NCI-H1048 (cell line): Measurements from ENCODE around the gene FIGN.

Experiments
- DNase-seq: peaks from one replicate; lab custom pipeline; 2025; lab: John Stamatoyannopoulos, UW

The FIGN gene

GRCh38 chr2:163737190-163737439, 1.3 kb upstream of the FIGN start:
- DNase-seq, result no peak

- DNase-seq, result no peak
These were observed 803 bp upstream of the FIGN start for GRCh38 chr2:163736433-163737189.

DNA sequence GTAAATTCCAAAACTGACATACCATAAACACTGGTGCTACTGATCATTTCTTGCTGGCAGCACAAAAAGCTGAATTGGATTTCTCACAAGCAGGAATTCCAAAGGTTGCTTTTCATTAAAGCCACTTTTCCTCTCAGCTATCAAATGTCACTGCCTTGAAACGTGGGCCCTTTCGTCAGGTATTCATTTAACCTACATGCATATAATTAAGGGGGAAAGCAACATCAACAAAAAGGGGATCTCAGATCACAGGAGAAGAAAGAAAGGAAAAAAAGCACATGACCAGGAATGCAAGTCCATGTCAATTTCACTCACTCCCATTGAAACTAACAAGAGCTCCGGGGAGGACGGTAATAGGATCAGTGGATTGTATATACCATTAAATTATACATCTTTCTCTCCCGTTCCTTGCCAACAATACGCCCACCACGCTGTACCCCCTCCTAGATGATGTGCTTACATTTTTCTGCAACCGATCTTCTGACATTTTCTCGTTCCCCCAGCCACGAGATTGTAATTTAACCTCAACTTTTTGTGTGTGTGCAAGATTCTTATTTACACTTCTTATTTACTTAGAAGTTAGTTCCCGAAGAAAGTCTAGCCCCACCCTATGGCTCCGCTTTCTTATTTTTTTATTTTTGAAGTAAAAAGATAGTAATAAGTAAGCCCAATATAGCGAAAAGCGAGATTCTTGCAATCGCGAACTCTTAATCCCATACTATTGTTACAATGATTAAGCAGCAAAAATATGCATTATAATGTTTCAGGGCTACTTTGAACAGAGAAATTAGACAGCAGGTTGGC, 725 bp downstream of the FIGN start:
- DNase-seq, result no peak

GRCh38 chr2:163734401-163734800, 1.4 kb downstream of the FIGN start:
- no peak for DNase-seq

DNA sequence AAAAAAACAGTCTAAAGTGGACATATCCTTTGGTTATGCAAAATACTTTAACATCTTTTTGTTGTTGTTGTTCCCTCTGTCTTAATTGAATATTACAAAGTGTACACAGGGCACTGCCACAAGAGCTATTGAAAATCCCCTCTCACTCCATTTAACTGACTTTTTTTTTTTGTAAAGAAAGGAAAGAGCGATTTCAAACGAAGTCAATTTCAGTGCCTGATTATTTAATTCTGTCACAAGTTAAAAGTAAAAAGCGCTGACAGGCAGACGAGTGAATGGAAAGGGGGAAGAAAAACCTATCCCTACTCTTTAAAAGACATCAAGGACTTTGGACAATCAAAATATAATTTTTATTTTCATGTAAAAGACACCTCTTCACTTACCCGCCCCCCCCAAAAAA, 1.9 kb downstream of the FIGN start:
- no peak for DNase-seq

- no peak for DNase-seq
These were observed 2.4 kb downstream of the FIGN start for GRCh38 chr2:163733301-163733938.

GRCh38 chr2:163732727-163733126, 3.1 kb downstream of the FIGN start:
- DNase-seq, result no peak

- DNase-seq, result no peak
These were observed 4.1 kb downstream of the FIGN start for GRCh38 chr2:163731735-163732134.

GRCh38 chr2:163730556-163730955, 5.3 kb downstream of the FIGN start:
- no peak for DNase-seq

- no peak for DNase-seq
These were observed 6.1 kb downstream of the FIGN start for GRCh38 chr2:163729636-163730273.

- no peak for DNase-seq
These were observed 11.9 kb downstream of the FIGN start for GRCh38 chr2:163723881-163724280.

DNA sequence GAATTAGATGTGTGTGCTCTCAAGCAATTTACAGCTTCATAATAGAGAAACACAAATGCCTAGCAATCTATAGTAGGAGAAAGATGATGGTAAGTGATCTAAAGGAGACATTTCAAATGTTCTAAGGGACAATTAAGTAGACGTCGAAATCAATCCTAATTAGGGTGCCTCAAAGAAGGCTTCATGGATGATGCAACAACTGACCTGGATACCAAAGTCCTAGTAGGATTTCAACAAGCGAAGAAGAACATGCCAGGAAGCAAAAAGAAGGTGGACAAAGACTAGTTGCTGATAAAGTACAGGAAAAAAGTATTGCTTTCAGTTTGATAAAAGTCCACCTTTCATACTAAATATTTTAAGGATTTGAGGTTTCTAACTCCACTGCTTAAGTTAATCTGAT, 12.5 kb downstream of the FIGN start:
- no peak for DNase-seq

- no peak for DNase-seq
These were observed 16.5 kb downstream of the FIGN start for GRCh38 chr2:163719331-163719730.

- DNase-seq, result no peak
These were observed 17.7 kb downstream of the FIGN start for GRCh38 chr2:163717993-163718680.

DNA sequence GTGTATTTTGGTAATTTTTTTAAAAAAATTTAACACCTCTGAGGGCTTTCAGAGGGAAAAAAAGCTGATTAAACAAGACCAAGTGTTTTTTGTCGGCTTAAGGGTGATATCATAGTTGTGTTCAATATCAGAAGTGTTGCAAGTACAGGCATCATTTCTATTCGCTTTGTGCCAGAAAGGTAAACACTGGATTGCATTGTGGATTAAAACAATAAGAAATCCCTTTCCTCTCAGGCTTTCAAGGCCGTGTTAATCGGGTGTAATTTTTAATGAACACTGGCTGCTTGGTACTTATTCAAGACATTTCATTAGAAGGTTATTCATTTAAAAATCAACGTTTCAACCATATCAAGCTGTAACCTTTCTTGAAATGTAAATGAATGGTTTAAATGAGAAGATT, 18.3 kb downstream of the FIGN start:
- no peak for DNase-seq

DNA sequence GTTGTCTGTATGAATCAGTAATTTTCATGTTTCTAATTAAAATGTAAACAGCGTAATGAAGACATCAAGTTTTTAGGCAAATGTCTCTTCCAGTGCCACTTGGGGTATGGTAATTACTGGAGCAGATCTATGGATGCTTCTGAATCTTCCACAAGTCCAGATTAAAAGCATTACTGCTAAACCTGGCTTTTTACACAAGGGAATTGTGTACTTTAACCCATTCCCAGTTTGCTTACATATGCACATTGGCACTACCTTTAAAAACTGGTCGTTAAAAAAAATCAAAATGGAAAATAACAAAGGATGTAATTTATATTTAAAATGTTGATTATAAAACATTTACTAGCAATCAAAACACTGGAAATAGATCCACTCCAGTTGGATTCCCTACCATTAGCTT, 19.7 kb downstream of the FIGN start:
- no peak for DNase-seq

DNA sequence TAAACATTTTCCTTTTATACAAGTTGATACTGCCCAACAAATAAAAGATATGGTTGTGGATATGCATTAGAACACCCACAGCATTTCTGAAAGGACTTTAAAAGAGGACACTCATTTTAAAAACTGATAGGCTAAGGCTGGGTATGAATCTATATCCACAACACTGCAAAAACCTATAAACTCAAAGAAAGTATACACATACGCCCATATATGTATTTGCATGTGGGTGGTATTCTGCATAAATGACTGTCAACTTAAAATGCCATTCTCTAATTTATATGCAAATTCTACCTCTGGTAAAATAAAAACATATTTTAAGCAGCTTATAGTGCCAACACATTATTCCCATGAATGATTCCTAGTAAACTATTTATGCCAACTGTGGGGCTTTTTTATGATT, 20.1 kb downstream of the FIGN start:
- DNase-seq, result peak; percentile 64

- no peak for DNase-seq
These were observed 20.6 kb downstream of the FIGN start for GRCh38 chr2:163715199-163715598.

DNA sequence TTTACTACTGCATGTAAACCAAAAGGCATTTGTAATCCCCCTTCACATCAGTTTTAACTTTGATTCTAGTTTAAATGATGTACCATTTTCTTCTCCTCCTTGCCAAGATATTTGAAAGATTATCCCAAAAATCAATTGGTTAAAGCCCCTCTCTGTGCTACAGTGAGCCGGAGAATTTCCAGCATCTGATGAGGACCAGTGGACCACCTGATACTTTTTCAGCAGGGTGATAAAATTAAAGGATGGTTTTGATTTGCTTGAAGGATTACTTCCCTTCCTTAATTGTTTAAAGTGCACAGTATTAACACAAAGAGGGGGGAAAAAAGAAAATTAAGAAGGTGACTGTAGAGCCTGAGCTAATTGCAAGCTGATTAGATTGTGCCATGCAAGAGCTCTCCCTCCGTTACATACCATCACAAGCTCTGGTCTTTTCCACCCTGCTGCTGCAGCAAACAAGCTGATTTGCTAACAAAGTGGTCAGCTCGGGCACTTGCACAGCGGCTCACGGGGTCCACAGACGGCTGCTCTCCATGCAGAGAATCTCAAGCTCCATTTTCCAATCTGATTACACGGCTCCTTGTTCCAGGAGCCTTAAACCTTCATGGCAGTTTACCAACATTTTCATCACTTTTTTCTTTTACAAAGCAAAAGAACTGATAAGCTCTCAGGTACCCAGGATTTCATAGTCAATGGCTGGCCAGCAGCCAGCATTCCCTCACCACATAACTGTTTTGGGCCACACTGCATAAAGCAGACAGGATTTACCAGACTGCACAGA, 22.1 kb downstream of the FIGN start:
- DNase-seq, result no peak

DNA sequence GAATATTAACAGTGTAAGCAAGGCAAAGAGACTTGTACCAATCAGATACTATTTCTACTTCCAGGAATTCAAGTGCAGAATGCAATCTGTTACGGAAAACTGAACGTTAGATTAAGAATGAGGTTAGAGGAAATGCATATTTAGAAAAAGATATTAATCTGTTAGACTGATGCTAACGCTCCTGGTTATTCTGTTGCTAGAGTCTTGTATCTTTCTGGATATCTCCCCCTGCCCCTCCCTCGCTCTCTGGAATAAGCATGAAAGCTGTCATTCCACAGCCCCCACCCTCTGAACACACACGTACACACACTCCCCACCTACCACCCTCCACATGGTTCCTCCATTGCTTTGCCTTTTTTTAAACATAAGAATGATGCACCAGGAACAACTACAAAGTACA, 24.1 kb downstream of the FIGN start:
- no peak for DNase-seq

DNA sequence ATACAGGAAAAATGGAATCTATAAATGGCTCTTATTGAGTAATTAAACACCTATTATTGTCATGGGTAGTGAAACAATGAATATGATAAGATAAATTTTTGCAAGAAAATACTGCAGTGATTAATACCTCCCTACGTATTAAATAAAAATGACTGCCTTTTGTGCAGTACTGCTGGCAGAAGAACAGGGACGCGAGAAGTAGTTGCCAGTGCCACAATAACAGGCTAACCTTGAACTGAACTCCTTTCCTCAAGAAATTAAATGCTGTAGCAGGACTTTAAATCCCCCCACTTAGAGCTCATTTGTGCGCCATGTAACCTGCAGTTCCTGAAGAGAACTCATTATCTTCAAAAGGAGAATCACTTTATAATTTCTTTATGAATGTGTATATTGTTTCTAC, 24.6 kb downstream of the FIGN start:
- no peak for DNase-seq

GRCh38 chr2:163709270-163709669, 26.5 kb downstream of the FIGN start:
- no peak for DNase-seq
